DMS153 (cell line): ENCODE measurements around the gene CTDSP1.

Experiments
- DNase-seq: peaks from one replicate; lab custom pipeline; 2025; lab: John Stamatoyannopoulos, UW

The CTDSP1 gene

GRCh38 chr2:218399391-218400166 lies at the start of gene CTDSP1:
TSS of gene CTDSP1 (plus strand) at chr2:218399868. CDS start at chr2:218400091, 223 bp downstream.
- DNase-seq: peak; percentile 81

- DNase-seq: no peak
These were observed 45.6 kb upstream of the CTDSP1 start for GRCh38 chr2:218354045-218354444.

GRCh38 chr2:218354850-218355443 lies 44.7 kb upstream of the CTDSP1 start:
- DNase-seq: no peak

- no peak for DNase-seq
These were observed 42.2 kb upstream of the CTDSP1 start for GRCh38 chr2:218357236-218358177.

GRCh38 chr2:218360453-218360852 lies 39.2 kb upstream of the CTDSP1 start:
- no peak for DNase-seq

GRCh38 chr2:218362606-218363005 lies 37.1 kb upstream of the CTDSP1 start:
- no peak for DNase-seq

- DNase-seq: no peak
These were observed 35.9 kb upstream of the CTDSP1 start for GRCh38 chr2:218363736-218364135.

- DNase-seq: no peak
These were observed 35.5 kb upstream of the CTDSP1 start for GRCh38 chr2:218364196-218364595.

- DNase-seq: no peak
These were observed 32.9 kb upstream of the CTDSP1 start for GRCh38 chr2:218366621-218367414.

GRCh38 chr2:218367415-218368149 lies 32.1 kb upstream of the CTDSP1 start:
- no peak for DNase-seq

GRCh38 chr2:218368150-218368528 lies 31.5 kb upstream of the CTDSP1 start:
- no peak for DNase-seq

GRCh38 chr2:218368621-218369153 lies 31.0 kb upstream of the CTDSP1 start:
- DNase-seq: peak; percentile 51

GRCh38 chr2:218369330-218369729 lies 30.3 kb upstream of the CTDSP1 start:
- DNase-seq: peak; percentile 75

GRCh38 chr2:218370410-218371063 lies 29.1 kb upstream of the CTDSP1 start:
- DNase-seq: no peak

- DNase-seq: no peak
These were observed 27.7 kb upstream of the CTDSP1 start for GRCh38 chr2:218371983-218372350.

- no peak for DNase-seq
These were observed 24.9 kb upstream of the CTDSP1 start for GRCh38 chr2:218374795-218375194.

GRCh38 chr2:218375212-218375611 lies 24.5 kb upstream of the CTDSP1 start:
- DNase-seq: no peak

- no peak for DNase-seq
These were observed 21.6 kb upstream of the CTDSP1 start for GRCh38 chr2:218378053-218378452.

- no peak for DNase-seq
These were observed 17.7 kb upstream of the CTDSP1 start, which contains the start of gene SLC11A1 for GRCh38 chr2:218381916-218382366. TSS of gene SLC11A1 (plus strand) at chr2:218382273. CDS start at chr2:218382369, 96 bp downstream.

GRCh38 chr2:218382785-218383184 lies 16.9 kb upstream of the CTDSP1 start:
- DNase-seq: no peak
